Measurements from ENCODE around the gene LAMA2.

GRCh38 chr6:128964771-128965170 lies 81.8 kb downstream of the LAMA2 start:
- TF ChIP-seq, protein P1, sequence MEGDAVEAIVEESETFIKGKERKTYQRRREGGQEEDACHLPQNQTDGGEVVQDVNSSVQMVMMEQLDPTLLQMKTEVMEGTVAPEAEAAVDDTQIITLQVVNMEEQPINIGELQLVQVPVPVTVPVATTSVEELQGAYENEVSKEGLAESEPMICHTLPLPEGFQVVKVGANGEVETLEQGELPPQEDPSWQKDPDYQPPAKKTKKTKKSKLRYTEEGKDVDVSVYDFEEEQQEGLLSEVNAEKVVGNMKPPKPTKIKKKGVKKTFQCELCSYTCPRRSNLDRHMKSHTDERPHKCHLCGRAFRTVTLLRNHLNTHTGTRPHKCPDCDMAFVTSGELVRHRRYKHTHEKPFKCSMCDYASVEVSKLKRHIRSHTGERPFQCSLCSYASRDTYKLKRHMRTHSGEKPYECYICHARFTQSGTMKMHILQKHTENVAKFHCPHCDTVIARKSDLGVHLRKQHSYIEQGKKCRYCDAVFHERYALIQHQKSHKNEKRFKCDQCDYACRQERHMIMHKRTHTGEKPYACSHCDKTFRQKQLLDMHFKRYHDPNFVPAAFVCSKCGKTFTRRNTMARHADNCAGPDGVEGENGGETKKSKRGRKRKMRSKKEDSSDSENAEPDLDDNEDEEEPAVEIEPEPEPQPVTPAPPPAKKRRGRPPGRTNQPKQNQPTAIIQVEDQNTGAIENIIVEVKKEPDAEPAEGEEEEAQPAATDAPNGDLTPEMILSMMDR (IDR thresholded peaks at IDR 0.05; ENCODE audit: low read length), result no peak
- TF ChIP-seq EZH2 (optimal IDR thresholded peaks at IDR 0.05; ENCODE audit: low read depth, low read length), result no peak
